T-helper 2 cell treated with Interferon-gamma antibody and Interleukin-4, amounts not matched to agents 100 ng/mL and 5 ng/mL, for 36 hours (primary cell): ENCODE results near the gene SCYL2. TPM values are rescaled to one million over a fixed set of nuclear protein-coding genes. Genes with fewer than 3 reads are reported as not detected.
"Not testable (repeated sequence)": the region's sequence is repeated elsewhere in the genome, so short reads cannot be mapped to it uniquely, and the experiment has no call there.

Experiments
- intact Hi-C: fragments of 100-400 bp; cut with micrococcal nuclease; formaldehyde crosslinking; loops from one replicate; pipeline ENCODE4 v1.15.1; 2023
- total RNA-seq: library from RNA; stranded (reverse); gene quantifications from 2 replicates; pipeline ENCODE4 v1.2.3, GENCODE V29; 2022

The SCYL2 gene
- total RNA-seq, 1 donor from 2014 or later = 37.7 TPM

DNA sequence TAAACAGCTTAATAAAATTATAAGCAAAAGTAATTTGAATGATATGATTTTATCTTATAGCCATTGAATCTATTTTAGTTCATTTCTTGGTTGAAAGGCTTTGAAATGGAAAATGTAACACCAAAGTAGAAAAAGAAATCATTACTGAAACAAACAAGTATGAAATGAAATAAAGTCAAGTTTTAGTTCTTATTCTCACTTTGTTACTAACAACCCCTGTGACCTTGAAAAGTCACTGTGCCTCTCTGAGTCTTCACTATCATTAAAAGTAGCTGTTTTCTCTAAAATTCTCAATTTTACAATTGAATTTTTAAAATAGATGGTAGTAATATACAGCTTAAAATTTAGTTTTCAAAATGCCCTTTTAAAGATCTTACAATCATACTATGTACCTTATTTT lies 57.5 kb downstream of the SCYL2 start:
- intact Hi-C loops = no loop called here

- intact Hi-C loops = no loop called here
Measured at GRCh38 chr12:100326208-100326607, 59.2 kb downstream of the SCYL2 start.

- intact Hi-C loops = no loop called here
Measured at GRCh38 chr12:100329800-100330199, 62.8 kb downstream of the SCYL2 start.

DNA sequence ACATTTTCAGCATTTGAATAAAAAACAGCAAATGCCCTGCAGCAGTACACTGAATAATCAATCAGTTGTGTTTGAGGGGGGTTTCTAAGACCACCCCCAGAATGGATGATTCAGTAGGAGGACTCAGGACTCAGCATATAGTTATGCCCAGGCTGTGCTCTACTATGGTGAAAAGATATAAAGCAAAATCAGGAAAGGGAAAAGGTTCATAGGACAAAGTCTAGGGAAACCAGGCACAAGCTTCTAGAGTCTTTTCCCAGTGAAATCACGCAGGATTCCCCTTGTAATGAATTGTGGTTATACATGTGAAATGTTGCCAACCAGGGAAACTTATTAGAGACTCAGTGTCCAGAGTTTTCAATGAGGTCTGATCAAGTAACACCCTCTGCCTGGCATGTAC lies 64.9 kb downstream of the SCYL2 start:
- intact Hi-C loops = no loop called here

GRCh38 chr12:100332852-100333251 lies 65.9 kb downstream of the SCYL2 start:
- intact Hi-C loops = no loop called here

DNA sequence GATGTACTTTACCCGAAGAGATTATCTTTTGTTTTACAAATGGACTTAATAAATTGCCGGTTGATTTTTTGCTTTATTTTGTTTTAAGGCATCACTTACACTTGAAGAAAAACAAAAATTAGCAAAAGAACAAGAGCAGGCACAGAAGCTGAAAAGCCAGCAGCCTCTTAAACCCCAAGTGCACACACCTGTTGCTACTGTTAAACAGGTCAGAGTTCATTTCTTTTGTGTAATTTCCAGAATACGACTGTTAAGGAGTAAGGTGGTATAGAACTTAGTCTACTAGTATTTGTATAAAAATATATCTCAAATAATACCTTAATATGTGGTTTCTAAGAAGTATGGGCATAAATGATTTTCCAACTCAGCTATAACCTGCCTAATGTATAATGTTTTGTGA lies 70.3 kb downstream of the SCYL2 start:
- intact Hi-C loops = no loop called here

DNA sequence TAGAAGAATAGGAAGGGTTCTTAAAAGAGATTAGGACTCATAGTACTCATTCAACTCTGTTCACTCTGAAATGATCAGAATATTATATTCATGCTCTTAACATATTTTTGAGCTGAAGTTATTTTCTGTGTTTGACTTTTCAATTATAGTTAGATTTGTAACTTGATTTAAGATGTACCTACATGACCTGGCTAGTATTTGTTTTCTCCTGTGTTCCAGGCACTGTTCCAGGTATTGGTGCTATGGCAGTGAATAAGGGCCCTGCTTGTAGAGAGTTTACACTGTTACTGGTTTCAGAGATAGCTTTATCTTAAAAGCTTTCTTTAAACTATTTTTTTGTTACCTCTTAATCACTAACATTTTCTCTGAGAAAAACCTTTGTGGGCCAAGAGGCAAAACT lies 70.8 kb downstream of the SCYL2 start:
- intact Hi-C loops = no loop called here

GRCh38 chr12:100339071-100339470 lies 72.1 kb downstream of the SCYL2 start:
- intact Hi-C loops = no loop called here

GRCh38 chr12:100342897-100343296 lies 75.9 kb downstream of the SCYL2 start:
- intact Hi-C loops = not testable (repeated sequence)

- intact Hi-C loops = not testable (repeated sequence)
Measured at GRCh38 chr12:100344351-100344750, 77.4 kb downstream of the SCYL2 start.

DNA sequence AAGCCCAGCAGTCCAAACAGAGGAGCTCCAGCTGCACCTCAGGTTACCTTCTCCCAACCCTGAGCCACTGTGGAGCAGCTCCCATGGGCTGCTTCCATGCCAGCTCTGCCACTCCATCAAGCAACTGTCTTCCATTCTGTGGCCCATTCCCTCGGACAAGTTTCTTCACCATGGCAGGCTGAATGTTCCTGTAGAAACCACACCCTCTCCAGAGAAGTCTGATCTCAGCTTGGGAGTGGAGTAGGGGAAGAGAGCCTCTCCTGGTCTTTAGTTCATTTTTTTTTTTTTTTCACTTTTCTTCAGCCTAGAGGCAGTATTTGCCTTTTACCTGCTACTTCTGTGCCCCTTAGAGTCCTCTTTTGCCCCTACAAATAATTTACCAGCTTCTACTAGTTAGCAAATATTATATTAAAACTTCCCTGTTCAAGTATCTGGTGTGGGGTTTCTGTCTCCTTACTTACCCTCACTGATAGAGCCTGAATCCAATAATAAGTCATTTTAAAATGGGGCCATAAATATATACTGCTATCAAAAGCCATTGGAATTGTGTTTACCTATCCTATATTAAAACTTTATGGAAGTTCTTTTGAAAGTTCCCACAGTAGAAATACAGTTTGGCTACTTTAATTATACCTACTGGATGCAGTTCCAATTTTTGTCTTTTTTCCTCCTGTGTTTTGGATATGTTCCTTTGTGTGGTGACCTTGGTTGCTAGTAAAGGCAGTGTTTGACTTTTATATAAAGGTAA lies 78.2 kb downstream of the SCYL2 start:
- intact Hi-C loops = no loop called here

DNA sequence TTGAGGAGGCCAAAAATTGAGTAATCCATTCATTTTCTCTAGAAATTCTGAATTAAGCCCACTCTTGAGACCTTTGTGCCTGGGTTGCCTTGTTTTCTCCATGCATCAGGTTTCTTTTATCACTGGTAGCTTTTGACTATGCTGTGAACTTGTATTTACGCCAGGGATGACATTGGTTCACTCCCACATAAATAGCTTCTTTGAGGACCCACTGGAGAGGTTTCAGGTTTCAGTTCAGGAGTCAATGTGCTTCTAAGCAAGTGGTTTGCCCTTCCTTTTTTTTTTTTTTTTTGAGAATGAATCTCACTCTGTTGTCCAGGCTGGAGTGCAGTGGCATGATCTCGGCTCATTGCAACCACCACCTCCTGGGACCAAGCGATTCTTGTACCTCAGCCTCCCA lies 79.7 kb downstream of the SCYL2 start:
- intact Hi-C loops = no loop called here

DNA sequence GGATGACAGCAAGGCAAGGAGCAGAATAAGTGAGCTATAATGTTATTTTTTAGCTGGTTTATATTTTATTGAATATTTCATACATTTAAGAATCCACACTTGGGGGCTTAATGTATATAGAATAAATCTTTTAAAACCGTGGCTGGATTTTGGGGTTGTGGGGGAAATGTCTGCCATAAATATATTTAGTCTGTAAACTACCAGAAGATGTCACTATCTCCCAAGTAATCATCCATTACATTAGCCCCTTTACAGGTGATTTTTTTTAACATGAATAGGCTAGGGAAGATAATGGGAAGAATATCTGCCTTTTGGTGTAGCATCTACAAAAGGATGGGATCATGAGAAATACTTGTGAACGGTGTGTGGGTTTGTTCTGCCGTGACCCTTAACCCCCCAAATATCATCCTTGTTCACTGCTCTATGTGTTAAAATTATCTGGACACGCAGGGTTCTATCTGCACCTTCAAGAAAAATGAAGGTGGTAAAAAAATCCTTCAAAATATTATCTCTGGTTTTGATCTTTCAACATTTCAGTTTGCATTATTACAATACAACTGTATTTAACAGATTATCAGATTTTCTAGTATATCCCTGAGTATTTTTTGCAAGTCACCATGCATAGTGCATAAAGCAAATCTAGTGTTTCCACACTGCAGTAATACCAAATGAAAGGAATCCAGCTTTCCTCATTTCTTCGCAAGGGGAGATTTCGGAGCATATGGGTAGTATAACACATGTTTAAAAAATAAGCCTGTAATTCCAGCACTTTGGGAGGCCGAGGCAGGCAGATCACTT lies 81.9 kb downstream of the SCYL2 start:
- intact Hi-C loops = loop anchor here (2.0 kb wide), 1 partner anchor 206 kb away; no protein-coding TSS in a partner anchor

- intact Hi-C loops = no loop called here
Measured at GRCh38 chr12:100356644-100357223, 89.8 kb downstream of the SCYL2 start, which contains the start of gene SLC17A8. TSS of gene SLC17A8 (plus strand) at chr12:100357074. CDS start at chr12:100357392, 318 bp downstream.

- intact Hi-C loops = no loop called here
Measured at GRCh38 chr12:100359248-100359647, 92.3 kb downstream of the SCYL2 start.

DNA sequence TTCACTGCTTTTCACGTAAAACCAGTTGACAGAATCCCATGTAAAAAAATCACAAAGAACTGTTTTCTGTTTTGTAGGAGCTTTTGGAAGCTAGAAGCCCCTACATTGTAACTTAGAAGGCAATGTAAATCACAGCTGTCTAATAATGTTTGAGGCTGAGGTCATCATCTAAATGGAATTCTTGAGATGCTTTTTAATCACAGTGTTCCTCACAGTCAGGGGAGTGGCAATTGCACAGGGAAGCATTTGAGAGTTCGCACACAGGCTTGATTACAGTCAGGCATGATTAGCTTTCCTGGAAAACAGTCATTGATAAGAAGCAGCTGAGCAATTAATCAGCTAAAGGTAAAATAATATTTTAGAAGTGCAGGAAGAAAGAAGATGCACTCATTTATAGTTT lies 92.8 kb downstream of the SCYL2 start:
- intact Hi-C loops = no loop called here

GRCh38 chr12:100360450-100360849 lies 93.5 kb downstream of the SCYL2 start:
- intact Hi-C loops = no loop called here

DNA sequence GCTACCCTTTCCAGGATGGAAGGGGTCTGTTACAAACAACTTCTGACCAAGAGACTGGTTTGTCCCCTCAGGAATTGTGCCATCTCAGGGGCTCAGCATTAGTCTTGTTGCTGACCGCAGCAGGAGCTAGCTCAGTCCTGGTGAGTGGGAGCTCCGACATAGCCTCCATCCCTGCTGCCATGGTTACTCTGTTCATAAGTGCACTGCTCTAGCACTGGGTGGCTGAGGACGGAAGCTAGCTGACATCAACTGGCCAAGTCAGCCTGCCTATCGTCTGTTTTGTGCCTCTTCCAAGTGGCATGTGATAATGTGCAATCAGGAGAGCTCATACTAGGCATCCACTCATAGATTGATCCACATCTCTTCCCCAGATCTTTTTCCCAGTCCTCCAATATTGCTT lies 97.3 kb downstream of the SCYL2 start:
- intact Hi-C loops = no loop called here

GRCh38 chr12:100365411-100365810 lies 98.4 kb downstream of the SCYL2 start:
- intact Hi-C loops = no loop called here

GRCh38 chr12:100368066-100368465 lies 101.1 kb downstream of the SCYL2 start:
- intact Hi-C loops = no loop called here

DNA sequence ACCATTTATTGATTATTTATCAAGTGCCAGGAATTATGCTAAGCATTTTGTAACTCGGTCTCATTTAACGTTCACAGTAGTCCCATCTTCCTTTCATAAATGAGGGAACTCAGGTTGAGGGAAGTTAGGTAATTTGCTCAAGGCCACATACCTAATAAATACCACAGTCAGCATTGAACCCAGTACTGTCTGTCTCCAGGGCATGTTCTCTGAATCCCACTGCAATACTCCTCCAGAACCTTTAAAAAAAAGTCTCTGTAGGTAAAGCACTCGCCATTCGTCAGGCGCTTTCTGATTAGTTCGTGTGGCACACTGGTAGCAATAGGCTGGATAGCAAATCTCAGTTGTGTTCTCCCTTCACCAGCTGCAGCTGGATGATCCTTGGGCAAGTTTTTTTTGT lies 104.2 kb downstream of the SCYL2 start:
- intact Hi-C loops = no loop called here
